Measurements from ENCODE around the gene TRERF1.

TRERF1 gene

GRCh38 chr6:42429042-42429585 is 22.6 kb downstream of the TRERF1 start:
- H3K4me1 ChIP-seq (ENCODE audit: control insufficient read depth, insufficient read depth, low read length): no peaks in the 10 kb centered on the region
- no peaks in the 10 kb centered on the region for H3K9me3 ChIP-seq (ENCODE audit: control insufficient read depth, insufficient read depth, low read depth, low read length)
- ChIA-PET CTCF (interaction anchor here (1.5 kb wide), 1 partner anchor 103 kb away, joined by 7 read pairs; no protein-coding TSS in a partner anchor), POLR2A (no interaction called here)
- H3K36me3 ChIP-seq (ENCODE audit: control insufficient read depth in 2 of 2, insufficient read depth in 1 of 2, low read length in 2 of 2): no peaks in the 10 kb centered on the region; a peak in 1 of 3 replicates
- no peak overlapping the region for H3K27ac ChIP-seq (ENCODE audit: extremely low read depth, low read depth, low read length)
- H3K4me3 ChIP-seq (ENCODE audit: low read depth, low read length): no peak overlapping the region
- 0 out of 2 replicates have a peak, but pooled peaks have one; percentile 6 for TF ChIP-seq ZIC2 (tag by site-specific recombination; IDR thresholded peaks at IDR 0.05)
- no peak for TF ChIP-seq ZNF404 (tag by site-specific recombination; IDR thresholded peaks at IDR 0.05)
- TF ChIP-seq PRDM1 (tag by site-specific recombination; IDR thresholded peaks at IDR 0.05): peak; percentile 58; the same call in 1 of the 2 replicates
- no peak for TF ChIP-seq ZNF777 (tag by site-specific recombination; IDR thresholded peaks at IDR 0.05; ENCODE audit: borderline replicate concordance)
- TF ChIP-seq TSHZ1 (tag by site-specific recombination; IDR thresholded peaks at IDR 0.05; ENCODE audit: borderline replicate concordance): no peak

- no peak overlapping the region for H3K4me3 ChIP-seq (ENCODE audit: low read depth, low read length)
- 0 out of 2 replicates have a peak, but pooled peaks have one; percentile 9 for TF ChIP-seq ZIC2 (tag by site-specific recombination; IDR thresholded peaks at IDR 0.05)
- TF ChIP-seq INSM2 (tag by site-specific recombination; IDR thresholded peaks at IDR 0.05): no peak
- peak; percentile 24; the same call in 1 of the 2 replicates for TF ChIP-seq WT1 (tag by site-specific recombination; IDR thresholded peaks at IDR 0.05)
- no peak for TF ChIP-seq ZNF629 (tag by site-specific recombination; IDR thresholded peaks at IDR 0.05)
- no peak for TF ChIP-seq ZNF623 (tag by site-specific recombination; IDR thresholded peaks at IDR 0.05)
- CTCF ChIA-PET: interaction anchor here (0.6 to 1.5 kb wide), 3 partner anchors 14 to 168 kb away, joined by 3 to 7 read pairs (median 3); no protein-coding TSS in a partner anchor
- H3K27ac ChIP-seq (ENCODE audit: extremely low read depth, low read depth, low read length): no peak overlapping the region
- H3K9me3 ChIP-seq (ENCODE audit: control insufficient read depth, insufficient read depth, low read depth, low read length): no peaks in the 10 kb centered on the region
- H3K4me1 ChIP-seq (ENCODE audit: control insufficient read depth, insufficient read depth, low read length): no peaks in the 10 kb centered on the region
- H3K36me3 ChIP-seq (ENCODE audit: control insufficient read depth in 2 of 2, insufficient read depth in 1 of 2, low read length in 2 of 2): no peaks in the 10 kb centered on the region; a peak in 1 of 3 replicates
- POLR2A ChIA-PET: no interaction called here
Measured at GRCh38 chr6:42428326-42429041, 23.2 kb downstream of the TRERF1 start.

- ChIA-PET POLR2A (no interaction called here), CTCF (interaction anchor here (0.6 to 1.5 kb wide), 3 partner anchors 13 to 167 kb away, joined by 3 to 7 read pairs (median 3); no protein-coding TSS in a partner anchor)
- TF ChIP-seq TRIM28 (IDR thresholded peaks at IDR 0.05; ENCODE audit: borderline replicate concordance, low read length) (no peak), ZNF2 (tag by site-specific recombination; IDR thresholded peaks at IDR 0.05) (no peak), ZBTB7A (tag by site-specific recombination; IDR thresholded peaks at IDR 0.05; ENCODE audit: low read depth) (no peak), ZNF398 (tag by site-specific recombination; IDR thresholded peaks at IDR 0.05) (no peak), ZNF629 (tag by site-specific recombination; IDR thresholded peaks at IDR 0.05) (no peak), ZNF580 (tag by site-specific recombination; IDR thresholded peaks at IDR 0.05) (no peak), MYNN (tag by site-specific recombination; IDR thresholded peaks at IDR 0.05; ENCODE audit: borderline replicate concordance) (no peak), TSHZ1 (tag by site-specific recombination; IDR thresholded peaks at IDR 0.05; ENCODE audit: borderline replicate concordance) (no peak), ZNF670 (tag by site-specific recombination; IDR thresholded peaks at IDR 0.05; ENCODE audit: low read depth) (no peak), ZNF473 (tag by site-specific recombination; IDR thresholded peaks at IDR 0.05) (no peak)
- no peaks in the 10 kb centered on the region; a peak in 1 of 3 replicates for H3K36me3 ChIP-seq (ENCODE audit: control insufficient read depth in 2 of 2, insufficient read depth in 1 of 2, low read length in 2 of 2)
- no peaks in the 10 kb centered on the region for H3K4me1 ChIP-seq (ENCODE audit: control insufficient read depth, insufficient read depth, low read length)
- H3K4me3 ChIP-seq (ENCODE audit: low read depth, low read length): no peak overlapping the region
- no peak overlapping the region for H3K27ac ChIP-seq (ENCODE audit: extremely low read depth, low read depth, low read length)
- H3K9me3 ChIP-seq (ENCODE audit: control insufficient read depth, insufficient read depth, low read depth, low read length): no peaks in the 10 kb centered on the region
Measured at GRCh38 chr6:42427871-42428270, 23.9 kb downstream of the TRERF1 start.
